ENCODE results near the gene ZNF618. TPM values are rescaled to one million over a fixed set of nuclear protein-coding genes. Genes with fewer than 3 reads are reported as not detected.

Gene ZNF618
- total RNA-seq, 4 donors from 2014 or later: 0.68 to 2.1 (median 1.3) TPM

GRCh38 chr9:113989017-113989713 lies 113.1 kb downstream of the ZNF618 start:
- WGBS, 2 donors: 63 to 91% methylated on average over 10 to 11 of the region's 12 CpGs
- H3K9me3 ChIP-seq: no peaks in the 10 kb centered on the region
- TF ChIP-seq CTCF (IDR thresholded peaks at IDR 0.05) (no peak), POLR2A (IDR thresholded peaks at IDR 0.05) (no peak)
- H3K4me3 ChIP-seq: no peak overlapping the region
- H3K27ac ChIP-seq: peak overlapping the region in 1 of 4 donors; percentile 29
- H3K27me3 ChIP-seq: no peaks in the 10 kb centered on the region
- intact Hi-C loops (cut with DNase I): no loop called here
- peaks cover 12 to 46% (median 18%) of the 10 kb centered on the region in 3 donors for H3K4me1 ChIP-seq
- H3K36me3 ChIP-seq: peaks cover 0 to 13% (median 0%) of the 10 kb centered on the region in 3 donors
- DNase-seq: no peak

GRCh38 chr9:113989714-113990569 lies 113.8 kb downstream of the ZNF618 start:
- DNase-seq: no peak
- H3K27me3 ChIP-seq: no peaks in the 10 kb centered on the region
- intact Hi-C loops (cut with DNase I): no loop called here
- H3K4me3 ChIP-seq: no peak overlapping the region
- H3K27ac ChIP-seq: no peak overlapping the region
- peaks cover 0 to 13% (median 0%) of the 10 kb centered on the region in 3 donors for H3K36me3 ChIP-seq
- WGBS, 2 donors: 83 to 85% methylated on average over 4 to 5 of the region's 5 CpGs
- peaks cover 14 to 51% (median 22%) of the 10 kb centered on the region in 3 donors for H3K4me1 ChIP-seq
- H3K9me3 ChIP-seq: no peaks in the 10 kb centered on the region
- TF ChIP-seq CTCF (IDR thresholded peaks at IDR 0.05): no peak
- no peak for TF ChIP-seq POLR2A (IDR thresholded peaks at IDR 0.05)

- WGBS, 2 donors: 82 to 85% methylated on average over 7 to 8 of the region's 8 CpGs
- no peak overlapping the region for H3K4me3 ChIP-seq
- H3K27me3 ChIP-seq: no peaks in the 10 kb centered on the region
- H3K4me1 ChIP-seq: peaks cover 14 to 51% (median 22%) of the 10 kb centered on the region in 3 donors
- TF ChIP-seq CTCF (IDR thresholded peaks at IDR 0.05): no peak
- no peak for TF ChIP-seq POLR2A (IDR thresholded peaks at IDR 0.05)
- no peak overlapping the region for H3K27ac ChIP-seq
- no peaks in the 10 kb centered on the region for H3K9me3 ChIP-seq
- intact Hi-C loops (cut with DNase I): no loop called here
- H3K36me3 ChIP-seq: peaks cover 0 to 13% (median 0%) of the 10 kb centered on the region in 3 donors
- DNase-seq: no peak
These were observed 114.4 kb downstream of the ZNF618 start for GRCh38 chr9:113990570-113990907.

DNA sequence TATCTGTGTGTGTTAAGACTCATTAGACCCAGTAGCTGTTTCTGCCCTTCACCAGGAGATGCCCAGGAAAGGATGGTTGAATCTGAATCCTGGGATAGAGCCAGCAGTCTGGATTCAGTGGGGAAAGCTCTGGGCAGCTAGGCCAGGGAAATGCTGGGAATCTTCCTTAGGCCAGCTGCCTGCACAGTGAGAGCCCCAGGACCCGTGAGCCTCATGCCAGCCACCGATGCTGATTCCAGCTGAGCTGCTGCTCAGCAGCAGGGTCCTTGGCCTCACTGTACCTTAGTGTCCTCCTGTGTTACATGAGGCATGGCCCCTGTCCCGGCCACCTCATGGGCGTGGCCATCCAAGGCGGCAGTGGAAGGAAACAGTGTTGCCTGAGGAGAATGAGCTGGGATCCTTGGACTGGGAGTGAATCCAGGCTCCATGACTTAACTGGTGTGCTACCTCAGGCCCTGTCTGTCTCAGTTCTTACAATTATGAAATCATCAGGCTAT lies 114.9 kb downstream of the ZNF618 start:
- Histone ChIP-seq H3K4me1 (peaks cover 14 to 49% (median 22%) of the 10 kb centered on the region in 3 donors), H3K9me3 (no peaks in the 10 kb centered on the region), H3K4me3 (no peak overlapping the region), H3K36me3 (peaks cover 0 to 13% (median 0%) of the 10 kb centered on the region in 3 donors), H3K27ac (no peak overlapping the region), H3K27me3 (no peaks in the 10 kb centered on the region)
- WGBS, 2 donors: 100% methylated on average over 1 of the region's 5 CpGs; no CpG with 5 or more reads in 1 of the 2 donors
- TF ChIP-seq CTCF (IDR thresholded peaks at IDR 0.05) (no peak), POLR2A (IDR thresholded peaks at IDR 0.05) (no peak)
- DNase-seq: no peak
- intact Hi-C loops (cut with DNase I): no loop called here

- Histone ChIP-seq H3K9me3 (no peaks in the 10 kb centered on the region), H3K27ac (no peak overlapping the region), H3K36me3 (peaks cover 0 to 13% (median 0%) of the 10 kb centered on the region in 3 donors), H3K27me3 (no peaks in the 10 kb centered on the region), H3K4me1 (peaks cover 14 to 45% (median 22%) of the 10 kb centered on the region in 3 donors), H3K4me3 (no peak overlapping the region)
- intact Hi-C loops (cut with DNase I): no loop called here
- TF ChIP-seq CTCF (IDR thresholded peaks at IDR 0.05) (no peak), POLR2A (IDR thresholded peaks at IDR 0.05) (no peak)
- WGBS, 2 donors: 89% methylated on average over 2 of the region's 3 CpGs; no CpG with 5 or more reads in 1 of the 2 donors
- no peak for DNase-seq
These were observed 115.6 kb downstream of the ZNF618 start for GRCh38 chr9:113991714-113992113.

Measured in esophagus squamous epithelium (tissue), 5 donors.